OCI-M2 (cell line): ENCODE measurements around the gene AGER.
"Not testable (repeated sequence)": the region's sequence is repeated elsewhere in the genome, so short reads cannot be mapped to it uniquely, and the experiment has no call there.

Experiments
- DNase-seq: peaks from one replicate; lab custom pipeline; 2025; ENCODE audit not compliant: unreplicated experiment; lab: John Stamatoyannopoulos, UW

The AGER gene

GRCh38 chr6:32187009-32187709 lies 3.1 kb upstream of the AGER start:
- DNase-seq, result no peak

- not testable (repeated sequence) for DNase-seq
These were observed 2.2 kb upstream of the AGER start for GRCh38 chr6:32186151-32186840.

GRCh38 chr6:32185681-32186131 lies 1.7 kb upstream of the AGER start:
- DNase-seq, result not testable (repeated sequence)

- DNase-seq, result no peak
These were observed 470 bp downstream of the AGER start for GRCh38 chr6:32183483-32184083.

GRCh38 chr6:32183030-32183429 lies 1.0 kb downstream of the AGER start:
- no peak for DNase-seq

GRCh38 chr6:32182555-32182981 lies 1.5 kb downstream of the AGER start:
- DNase-seq, result no peak

GRCh38 chr6:32181915-32182529 lies 2.0 kb downstream of the AGER start:
- DNase-seq, result no peak

- no peak for DNase-seq
These were observed 2.8 kb downstream of the AGER start for GRCh38 chr6:32181148-32181702.

GRCh38 chr6:32179766-32180405 lies 4.2 kb downstream of the AGER start:
- no peak for DNase-seq

- DNase-seq, result no peak
These were observed 5.3 kb downstream of the AGER start for GRCh38 chr6:32178547-32179440.

- peak; percentile 99 for DNase-seq
These were observed 6.1 kb downstream of the AGER start, which contains the start of gene RNF5 for GRCh38 chr6:32177788-32178546. RNF5 (plus strand) TSS chr6:32178405; CDS start chr6:32178512, 107 bp downstream.

- DNase-seq, result no peak
These were observed 6.8 kb downstream of the AGER start for GRCh38 chr6:32177183-32177787.

GRCh38 chr6:32176476-32177182 lies 7.4 kb downstream of the AGER start:
- no peak for DNase-seq

- DNase-seq, result peak; percentile 92
These were observed 8.2 kb downstream of the AGER start, which contains the start of gene AGPAT1 for GRCh38 chr6:32175711-32176475. AGPAT1 (minus strand) TSS chr6:32176084; CDS start chr6:32171496, 4,588 bp downstream.

- DNase-seq, result no peak
These were observed 8.7 kb downstream of the AGER start for GRCh38 chr6:32175322-32175710.

- no peak for DNase-seq
These were observed 9.6 kb downstream of the AGER start for GRCh38 chr6:32174416-32174815.
